Esophagus squamous epithelium (tissue), 5 donors: ENCODE results near the gene OVCH2. TPM values are rescaled to one million over a fixed set of nuclear protein-coding genes. Genes with fewer than 3 reads are reported as not detected.

ENCODE experiments used
- DNase-seq: peaks from one replicate; lab custom pipeline; 2025; lab: John Stamatoyannopoulos, UW
- H3K27ac ChIP-seq, 4 donors: fragments of 200-600 bp; sonication (generic); one replicate each; pipeline ENCODE4 v1.5.1; 2016 to 2019; ENCODE audit warnings: mild to moderate bottlenecking in 1 of 4
- H3K27me3 ChIP-seq, 4 donors: fragments of 200-600 bp; sonication (generic); 1 replicate in 3 of 4; 2 replicates in 1 of 4; pipeline versions ENCODE4 v1.5.1 to v1.6.0; 2017 to 2021; ENCODE audit warnings: antibody characterized with exemption in 1 of 4
- H3K36me3 ChIP-seq, 3 donors: fragments of 200-600 bp; sonication (generic); one replicate each; pipeline ENCODE4 v1.5.1; 2016 to 2019
- H3K4me1 ChIP-seq, 3 donors: fragments of 200-600 bp; sonication (generic); one replicate each; pipeline ENCODE4 v1.5.1; 2017 to 2019
- H3K4me3 ChIP-seq, 4 donors: fragments of 200-600 bp; sonication (generic); 1 replicate in 3 of 4; 2 replicates in 1 of 4; pipeline ENCODE4 v1.5.1; 2016 to 2019; ENCODE audit warnings: mild to moderate bottlenecking in 2 of 4, moderate library complexity in 1 of 4
- H3K9me3 ChIP-seq, 3 donors: fragments of 200-600 bp; sonication (generic); one replicate each; pipeline ENCODE4 v1.5.1; 2016 to 2019
- CTCF ChIP-seq, 6 experiments: fragments of 450-650 bp in 4 of 6; fragments of 200-600 bp in 2 of 6; sonication (generic) in 2 of 6; IDR thresholded peaks; one replicate each; pipeline ENCODE4 v1.5.1; 2016 to 2019; ENCODE audit warnings: antibody characterized with exemption in 6 of 6, mild to moderate bottlenecking in 4 of 6, moderate library complexity in 4 of 6
- POLR2A ChIP-seq, 4 donors: fragments of 450-650 bp; IDR thresholded peaks; one replicate each; pipeline ENCODE4 v1.6.1; 2017; ENCODE audit warnings: antibody characterized with exemption in 4 of 4, mild to moderate bottlenecking in 4 of 4, moderate library complexity in 3 of 4
- WGBS, 2 donors: methylation state at CpG; one replicate each; pipeline ENCODE4 v1.1.5; 2018; 5-methylcytosine and 5-hydroxymethylcytosine counted together
- intact Hi-C: fragments of 100-400 bp; cut with DNase I; formaldehyde crosslinking; loops from one replicate; pipeline ENCODE4 v1.15.0; 2022
- total RNA-seq, 4 donors: library from RNA; depleted of rRNA; stranded (reverse); fragments of >200 nt; gene quantifications; one replicate each; pipeline ENCODE4 v1.1.0, GENCODE V29; 2016
- donor health status: DM: yes; HTN: yes; CAD: no.

Gene OVCH2
- total RNA-seq, 4 donors from 2014 or later = 0.21 to 2.1 TPM; not detected in 2

- intact Hi-C loops = no loop called here
- peaks cover 0 to 7% (median 0%) of the 10 kb centered on the region in 3 donors for H3K4me1 ChIP-seq
- TF ChIP-seq POLR2A (IDR thresholded peaks at IDR 0.05) (no peak), CTCF (IDR thresholded peaks at IDR 0.05) (no peak)
- WGBS, 2 donors = 66 to 97% methylated on average over 3 of the region's 3 CpGs
- H3K27me3 ChIP-seq = no peaks in the 10 kb centered on the region
- no peak overlapping the region for H3K4me3 ChIP-seq
- peaks cover 0 to 98% (median 9%) of the 10 kb centered on the region in 3 donors for H3K36me3 ChIP-seq
- H3K9me3 ChIP-seq = no peaks in the 10 kb centered on the region
- no peak for DNase-seq
- no peak overlapping the region for H3K27ac ChIP-seq
Measured at GRCh38 chr11:7645206-7645605, 61.1 kb downstream of the OVCH2 start.

GRCh38 chr11:7643314-7643713 lies 63.0 kb downstream of the OVCH2 start:
- intact Hi-C loops = no loop called here
- H3K27me3 ChIP-seq = no peaks in the 10 kb centered on the region
- 84 to 94% methylated on average over 4 of the region's 4 CpGs for WGBS, 2 donors
- no peak overlapping the region for H3K4me3 ChIP-seq
- no peak for DNase-seq
- peaks cover 0 to 21% (median 0%) of the 10 kb centered on the region in 3 donors for H3K4me1 ChIP-seq
- no peaks in the 10 kb centered on the region for H3K9me3 ChIP-seq
- TF ChIP-seq POLR2A (IDR thresholded peaks at IDR 0.05) = no peak
- no peak for TF ChIP-seq CTCF (IDR thresholded peaks at IDR 0.05)
- peaks cover 0 to 92% (median 12%) of the 10 kb centered on the region in 3 donors for H3K36me3 ChIP-seq
- no peak overlapping the region for H3K27ac ChIP-seq

- H3K36me3 ChIP-seq = peaks cover 0 to 92% (median 12%) of the 10 kb centered on the region in 3 donors
- no peak for TF ChIP-seq POLR2A (IDR thresholded peaks at IDR 0.05)
- TF ChIP-seq CTCF (IDR thresholded peaks at IDR 0.05) = no peak
- WGBS, 2 donors = 37 to 38% methylated on average over 4 of the region's 4 CpGs
- H3K27me3 ChIP-seq = no peaks in the 10 kb centered on the region
- no peaks in the 10 kb centered on the region for H3K9me3 ChIP-seq
- no peak overlapping the region for H3K4me3 ChIP-seq
- intact Hi-C loops = no loop called here
- H3K27ac ChIP-seq = no peak overlapping the region
- H3K4me1 ChIP-seq = peaks cover 0 to 25% (median 0%) of the 10 kb centered on the region in 3 donors
- no peak for DNase-seq
Measured at GRCh38 chr11:7642747-7643146, 63.5 kb downstream of the OVCH2 start.

- H3K36me3 ChIP-seq = peaks cover 0 to 92% (median 12%) of the 10 kb centered on the region in 3 donors
- 86 to 91% methylated on average over 6 of the region's 6 CpGs for WGBS, 2 donors
- H3K9me3 ChIP-seq = no peaks in the 10 kb centered on the region
- peaks cover 0 to 26% (median 0%) of the 10 kb centered on the region in 3 donors for H3K4me1 ChIP-seq
- no peak for DNase-seq
- no peaks in the 10 kb centered on the region for H3K27me3 ChIP-seq
- H3K27ac ChIP-seq = no peak overlapping the region
- H3K4me3 ChIP-seq = no peak overlapping the region
- intact Hi-C loops = no loop called here
- TF ChIP-seq CTCF (IDR thresholded peaks at IDR 0.05) (no peak), POLR2A (IDR thresholded peaks at IDR 0.05) (no peak)
Measured at GRCh38 chr11:7640816-7641215, 65.5 kb downstream of the OVCH2 start.

GRCh38 chr11:7639643-7640025 lies 66.6 kb downstream of the OVCH2 start:
- Histone ChIP-seq H3K36me3 (peaks cover 0 to 94% (median 12%) of the 10 kb centered on the region in 3 donors), H3K9me3 (no peaks in the 10 kb centered on the region)
- DNase-seq = no peak

More at GRCh38 chr11:7639643-7640025, 66.6 kb downstream of the OVCH2 start:
- peak overlapping the region in 1 of 4 donors; percentile 21 for H3K27ac ChIP-seq
- H3K4me3 ChIP-seq = no peak overlapping the region
- 60% methylated on average over 5 of the region's 5 CpGs; no CpG with 5 or more reads in 1 of the 2 donors for WGBS, 2 donors
- TF ChIP-seq CTCF (IDR thresholded peaks at IDR 0.05) (no peak), POLR2A (IDR thresholded peaks at IDR 0.05) (no peak)
- no peaks in the 10 kb centered on the region for H3K27me3 ChIP-seq
- intact Hi-C loops = no loop called here
- H3K4me1 ChIP-seq = peaks cover 0 to 26% (median 0%) of the 10 kb centered on the region in 3 donors

Other genes with a start within 250 kb of the OVCH2 start
- gene OLFML1, start 221.0 kb downstream of the OVCH2 start, total RNA-seq = 1 to 10 TPM in 2 of 4 donors, under 1 TPM in 1, not detected in 1; 0.35 to 6.3 (median 2.4) TPM
- gene PPFIBP2, start 192.5 kb downstream of the OVCH2 start, total RNA-seq = 10 to 100 TPM; 28.1 to 61.1 (median 49.4) TPM
- 10 to 100 TPM in 3 of 4 donors, 1 to 10 TPM in 1; 7.6 to 56.9 (median 18.0) TPM for gene CYB5R2, start 33.0 kb downstream of the OVCH2 start, total RNA-seq
- 1 to 10 TPM in 1 of 4 donors, not detected in 3; 1.5 TPM for gene OR5P2, start 90.5 kb upstream of the OVCH2 start, total RNA-seq
- gene OR5P3, start 124.4 kb upstream of the OVCH2 start, total RNA-seq = under 1 TPM in 2 of 4 donors, not detected in 2; 0.31 to 0.72 TPM
- gene OR10A6, start 224.8 kb upstream of the OVCH2 start, total RNA-seq = not detected
- not detected for gene OR10A3, start 235.2 kb upstream of the OVCH2 start, total RNA-seq